Psoas muscle (tissue), 8 donors: ENCODE measurements around the gene MTUS2. TPM values are rescaled to one million over a fixed set of nuclear protein-coding genes. Genes with fewer than 3 reads are reported as not detected.

Experiments
- ATAC-seq, 4 donors: fragments of 200-7000 bp; cut with Tn5 transposase; one replicate each; pipeline ENCODE4 v1.9.1; 2020; ENCODE audit warnings: moderate library complexity in 3 of 4, mild to moderate bottlenecking in 2 of 4
- DNase-seq, 2 donors: peaks; one replicate each; pipeline ENCODE4 v3.0.0-alpha.2; 2020
- H3K27ac ChIP-seq: fragments of 200-600 bp; one replicate; pipeline ENCODE4 v1.8.0; 2022
- H3K27me3 ChIP-seq, 3 donors: fragments of 200-600 bp in 1 of 3; one replicate each; pipeline versions ENCODE4 v1.6.1 to v1.8.0; 2013 to 2022; ENCODE audit warnings: low read length in 2 of 3, mild to moderate bottlenecking in 2 of 3, moderate library complexity in 1 of 3; ENCODE audit not compliant: insufficient read depth in 3 of 3
- H3K36me3 ChIP-seq, 2 donors: fragments of 200-600 bp in 1 of 2; one replicate each; pipeline versions ENCODE4 v1.6.1 to v1.8.0; 2013 to 2022; ENCODE audit warnings: low read depth in 1 of 2, mild to moderate bottlenecking in 1 of 2, moderate library complexity in 1 of 2; ENCODE audit not compliant: insufficient read depth in 1 of 2
- H3K4me1 ChIP-seq: fragments of 200-600 bp; one replicate; pipeline ENCODE4 v1.8.0; 2022
- H3K4me3 ChIP-seq: fragments of 200-600 bp; one replicate; pipeline ENCODE4 v1.8.0; 2022; ENCODE audit warnings: mild to moderate bottlenecking
- H3K9me3 ChIP-seq: fragments of 200-600 bp; one replicate; pipeline ENCODE4 v1.8.0; 2022
- WGBS, 3 donors: extraction: QIAGEN DNeasy Blood & Tissue Kit; methylation state at CpG; one replicate each; pipeline versions ENCODE4 v1.1.6 to v1.1.7; 2013; 5-methylcytosine and 5-hydroxymethylcytosine counted together
- intact Hi-C, 2 donors: fragments of 100-400 bp; cut with DNase I; formaldehyde crosslinking; loops; one replicate each; pipeline versions ENCODE4 v1.11.0 to v1.14.2; 2022
- polyA plus RNA-seq, 3 donors: library from polyadenylated mRNA; stranded (reverse); fragments of 200-250 nt; gene quantifications; one replicate each; pipeline ENCODE4 v1.2.3, GENCODE V29; 2013
- total RNA-seq, 4 donors: library from RNA; stranded (reverse); fragmentation: NEBNext Ultra II Directional in 2 of 4; extraction: Animal tissue kit (Norgen Biotek cat#: 25700) in 2 of 4; gene quantifications; one replicate each; pipeline versions ENCODE4 v1.2.1 to v1.2.4, GENCODE V29; 2021 to 2023
- TF ChIP-seq, protein P1 (sequence below): fragments of 200-600 bp; IDR thresholded peaks from one replicate; pipeline ENCODE4 v1.8.0; 2022; ENCODE audit warnings: antibody characterized with exemption
- donor health status: healthy with polysubstance abuse.
- donor health status: DM: no; HTN: no; CAD: no; lungs with moderate emphysema.
- donor health status: Bipolar disorder and iron deficiency.
- donor health status: healthy.
- donor health status: DM: yes; HTN: yes; CAD: no.
- donor health status: DM: no; HTN: no; CAD: no.
- donor health status: DM: no; HTN: no; CAD: no.
- donor health status: DM: yes; HTN: yes; CAD: no.

The MTUS2 gene
- total and polyA plus RNA-seq, 7 donors = 0.03 to 0.79 (median 0.14) TPM; not detected in 2

DNA sequence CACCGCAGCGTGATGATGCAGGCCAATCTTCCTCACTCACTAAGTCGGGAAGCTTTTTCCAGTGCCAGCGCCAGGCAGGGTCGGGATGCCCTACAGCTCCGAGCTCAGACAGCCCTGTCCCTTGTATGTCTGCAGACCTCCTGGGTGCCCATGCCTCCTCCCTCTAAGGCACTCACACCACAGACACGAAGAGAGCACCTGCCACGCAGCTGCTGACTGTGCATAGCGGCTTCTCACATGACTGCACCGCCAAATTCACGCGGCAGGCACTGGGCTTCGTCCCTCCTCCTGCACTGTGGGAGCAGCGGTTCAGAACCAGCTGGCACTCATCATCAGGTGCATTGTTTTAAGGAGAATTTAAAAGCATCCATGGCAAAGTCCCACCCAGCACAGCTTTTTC is 687.2 kb downstream of the MTUS2 start:
- ATAC-seq (peak in 3 of 4 donors; percentile 20 to 25 (median 21)), DNase-seq (peak in 1 of 2 donors; percentile 41)
- intact Hi-C loops = loop anchor here (2.0 to 10.0 kb wide), 3 partner anchors 205 to 603 kb away; partner anchors contain the start of gene UBL3 (in 1 of the 2)
- no peak overlapping the region for H3K4me3 ChIP-seq
- H3K27me3 ChIP-seq = peaks cover 0 to 47% (median 15%) of the 10 kb centered on the region in 3 donors
- H3K9me3 ChIP-seq = no peaks in the 10 kb centered on the region
- no peak overlapping the region for H3K27ac ChIP-seq
- no peaks in the 10 kb centered on the region for H3K36me3 ChIP-seq
- TF ChIP-seq, protein P1, sequence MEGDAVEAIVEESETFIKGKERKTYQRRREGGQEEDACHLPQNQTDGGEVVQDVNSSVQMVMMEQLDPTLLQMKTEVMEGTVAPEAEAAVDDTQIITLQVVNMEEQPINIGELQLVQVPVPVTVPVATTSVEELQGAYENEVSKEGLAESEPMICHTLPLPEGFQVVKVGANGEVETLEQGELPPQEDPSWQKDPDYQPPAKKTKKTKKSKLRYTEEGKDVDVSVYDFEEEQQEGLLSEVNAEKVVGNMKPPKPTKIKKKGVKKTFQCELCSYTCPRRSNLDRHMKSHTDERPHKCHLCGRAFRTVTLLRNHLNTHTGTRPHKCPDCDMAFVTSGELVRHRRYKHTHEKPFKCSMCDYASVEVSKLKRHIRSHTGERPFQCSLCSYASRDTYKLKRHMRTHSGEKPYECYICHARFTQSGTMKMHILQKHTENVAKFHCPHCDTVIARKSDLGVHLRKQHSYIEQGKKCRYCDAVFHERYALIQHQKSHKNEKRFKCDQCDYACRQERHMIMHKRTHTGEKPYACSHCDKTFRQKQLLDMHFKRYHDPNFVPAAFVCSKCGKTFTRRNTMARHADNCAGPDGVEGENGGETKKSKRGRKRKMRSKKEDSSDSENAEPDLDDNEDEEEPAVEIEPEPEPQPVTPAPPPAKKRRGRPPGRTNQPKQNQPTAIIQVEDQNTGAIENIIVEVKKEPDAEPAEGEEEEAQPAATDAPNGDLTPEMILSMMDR = no peak
- 23 to 25% (median 25%) methylated on average over 14 of the region's 14 CpGs for WGBS, 3 donors
- peaks cover 5% of the 10 kb centered on the region for H3K4me1 ChIP-seq

DNA sequence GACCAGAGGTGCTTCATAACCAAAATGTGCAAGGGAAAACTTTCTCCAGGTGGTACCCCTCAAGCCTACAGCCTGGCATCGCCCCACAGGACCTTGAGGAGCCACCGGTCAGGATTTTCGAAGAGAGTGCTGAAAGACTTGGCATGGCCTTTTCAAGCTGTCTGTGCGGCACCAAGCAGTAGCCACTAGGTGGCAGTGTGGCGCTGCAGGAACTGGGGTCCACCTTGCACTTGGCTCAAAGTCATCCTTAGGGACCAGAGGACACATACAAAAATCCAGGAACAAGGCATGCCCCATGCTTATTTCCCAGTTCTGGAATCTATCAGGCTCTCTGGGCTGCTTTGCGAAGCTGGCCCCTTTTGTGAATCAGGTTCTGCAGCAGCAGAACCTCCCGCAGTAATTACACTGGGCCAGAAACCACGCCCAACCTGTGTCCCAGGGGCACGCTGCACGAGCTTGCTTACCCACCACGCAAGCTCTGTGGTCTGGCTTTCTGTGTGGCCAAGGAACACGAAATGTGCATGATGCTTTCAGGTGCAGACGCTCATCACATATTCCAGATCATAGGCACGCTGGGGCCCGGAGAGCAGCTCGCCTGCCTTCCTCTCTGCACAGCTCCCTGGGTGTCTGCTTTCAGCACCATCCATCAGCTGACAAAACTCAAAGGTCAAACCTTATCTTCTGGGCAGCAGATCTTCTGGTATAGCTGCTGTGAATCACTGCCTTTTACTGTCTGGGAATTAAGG is 688.2 kb downstream of the MTUS2 start:
- TF ChIP-seq, protein P1 = peak; percentile 97
- DNase-seq (peak; percentile 83 to 91), ATAC-seq (peak; percentile 82 to 96 (median 88))
- H3K4me3 ChIP-seq = no peak overlapping the region
- intact Hi-C loops = loop anchor here in 1 of 2 donors (1.0 to 10.0 kb wide), 3 partner anchors 204 to 606 kb away; partner anchors contain the start of gene UBL3
- H3K9me3 ChIP-seq = no peaks in the 10 kb centered on the region
- 25 to 36% (median 27%) methylated on average over 16 of the region's 16 CpGs for WGBS, 3 donors
- H3K27ac ChIP-seq = no peak overlapping the region
- peaks cover 5% of the 10 kb centered on the region for H3K4me1 ChIP-seq
- peaks cover 0 to 38% (median 13%) of the 10 kb centered on the region in 3 donors for H3K27me3 ChIP-seq
- H3K36me3 ChIP-seq = no peaks in the 10 kb centered on the region

DNA sequence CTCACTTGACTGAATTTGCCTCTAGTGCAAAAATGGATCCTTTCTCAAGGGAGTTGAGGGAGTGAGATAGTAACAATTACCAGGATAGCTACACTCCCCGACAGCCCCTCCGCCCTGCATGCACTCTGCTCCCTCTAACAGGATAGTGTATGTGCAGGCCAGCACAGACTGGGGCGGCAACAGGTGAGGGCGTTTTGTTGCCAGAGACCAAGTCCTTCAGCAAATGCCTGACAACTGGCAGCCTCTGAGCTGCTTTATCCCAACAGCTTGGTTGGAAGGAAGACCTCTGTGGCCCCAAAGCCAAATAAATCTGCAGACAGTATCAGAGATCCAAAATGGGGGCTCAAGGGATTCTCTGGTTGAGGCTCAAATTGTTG is 688.7 kb downstream of the MTUS2 start:
- WGBS, 3 donors = 55 to 71% (median 56%) methylated on average over 4 of the region's 4 CpGs
- intact Hi-C loops = loop anchor here in 1 of 2 donors (1.0 to 10.0 kb wide), 3 partner anchors 203 to 605 kb away; partner anchors contain the start of gene UBL3

DNA sequence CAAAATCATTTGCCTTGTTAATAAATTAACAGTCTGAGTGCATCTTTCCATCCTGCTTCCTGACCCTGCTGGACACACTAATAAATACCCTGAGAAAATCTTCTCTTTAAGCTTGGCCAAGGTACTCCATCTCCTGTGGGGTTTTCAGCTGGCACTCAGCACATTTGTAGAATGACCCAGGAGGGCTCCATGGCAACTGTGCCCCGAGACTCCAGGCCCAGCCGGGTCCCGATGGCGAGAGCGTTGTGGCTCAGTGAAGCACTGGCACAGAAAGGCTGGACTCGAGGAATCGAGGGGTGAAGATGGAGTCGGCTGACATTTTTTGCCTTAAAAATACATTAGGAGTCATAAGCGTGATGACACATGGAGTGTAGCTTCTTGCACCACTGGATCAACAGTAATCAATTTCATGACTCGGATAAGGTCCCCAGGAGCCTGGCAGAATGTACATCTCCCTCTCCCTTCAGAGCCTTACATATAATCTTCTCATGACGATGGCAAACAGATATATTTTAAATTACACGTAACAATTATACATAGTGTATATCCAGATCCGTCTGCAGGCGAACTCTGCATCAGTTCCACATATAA is 690.0 kb downstream of the MTUS2 start:
- 89 to 93% (median 90%) methylated on average over 14 of the region's 14 CpGs for WGBS, 3 donors
- peaks cover 0 to 27% (median 8%) of the 10 kb centered on the region in 3 donors for H3K27me3 ChIP-seq
- no peak for DNase-seq
- no peak for ATAC-seq
- no peak overlapping the region for H3K27ac ChIP-seq
- peaks cover 5% of the 10 kb centered on the region for H3K4me1 ChIP-seq
- TF ChIP-seq, protein P1 = no peak
- intact Hi-C loops = loop anchor here in 1 of 2 donors (5.0 to 10.0 kb wide), 2 partner anchors 202 to 345 kb away; partner anchors contain the start of gene UBL3
- no peaks in the 10 kb centered on the region for H3K9me3 ChIP-seq
- H3K36me3 ChIP-seq = no peaks in the 10 kb centered on the region
- H3K4me3 ChIP-seq = no peak overlapping the region

More for the DNA sequence above, 688.7 kb downstream of the MTUS2 start:
- H3K4me3 ChIP-seq = no peak overlapping the region
- H3K9me3 ChIP-seq = no peaks in the 10 kb centered on the region
- H3K27ac ChIP-seq = no peak overlapping the region
- peaks cover 5% of the 10 kb centered on the region for H3K4me1 ChIP-seq
- TF ChIP-seq, protein P1 = no peak
- no peaks in the 10 kb centered on the region for H3K36me3 ChIP-seq
- no peak for ATAC-seq
- H3K27me3 ChIP-seq = peaks cover 0 to 32% (median 13%) of the 10 kb centered on the region in 3 donors
- DNase-seq = no peak
